Liver (tissue), 3 donors: ENCODE data around the gene NR6A1.

ENCODE experiments used
- ATF3 ChIP-seq: IDR thresholded peaks from 2 replicates; pipeline ENCODE4 v1.6.1; 2016; ENCODE audit warnings: antibody characterized with exemption
- CTCF ChIP-seq: fragments of 150-350 bp; IDR thresholded peaks from 2 replicates; pipeline ENCODE4 v1.5.1; 2017; ENCODE audit warnings: improper control_type of control experiment, low read depth, low read length; ENCODE audit not compliant: missing input control
- MAX ChIP-seq: IDR thresholded peaks from 2 replicates; pipeline ENCODE4 v1.6.1; 2016; ENCODE audit warnings: antibody characterized with exemption
- REST ChIP-seq: IDR thresholded peaks from 2 replicates; pipeline ENCODE4 v1.6.1; 2016; ENCODE audit warnings: antibody characterized with exemption, mild to moderate bottlenecking
- donor health status: healthy.
- donor health status: healthy.

- TF ChIP-seq CTCF (no peak), REST (no peak), ATF3 (no peak), MAX (no peak)
Measured at GRCh38 chr9:124741662-124742061, 29.4 kb downstream of the NR6A1 start.
